Measurements from ENCODE around the gene IL10RB. TPM values are rescaled to one million over a fixed set of nuclear protein-coding genes. Genes with fewer than 3 reads are reported as not detected.

IL10RB gene
- total and polyA plus RNA-seq, 2 experiments from 2014 or later = 2.2 to 2.5 TPM

Other genes starting within 250 kb of the IL10RB start
- gene OLIG2, start 240.4 kb upstream of the IL10RB start, total RNA-seq (2014; rRNA removed; shearing (Covaris generic)) = 0.04 and 1.4 TPM in 2 replicates
- 0.09 and 0.15 TPM in 2 replicates for gene OLIG2, start 240.4 kb upstream of the IL10RB start, polyA plus RNA-seq (2016; fragmentation: Nextera tagmentation; extraction: Ambion mirVana)
- 0.14 and 0.19 TPM in 2 replicates for gene OLIG1, start 196.2 kb upstream of the IL10RB start, total RNA-seq (2014; rRNA removed; shearing (Covaris generic))
- gene OLIG1, start 196.2 kb upstream of the IL10RB start, polyA plus RNA-seq (2016; fragmentation: Nextera tagmentation; extraction: Ambion mirVana) = 0.81 and 2.0 TPM in 2 replicates
- gene IFNAR2, start 36.4 kb upstream of the IL10RB start, total RNA-seq (2014; rRNA removed; shearing (Covaris generic)) = 11.1 and 18.2 TPM in 2 replicates
- 14.5 and 16.8 TPM in 2 replicates for gene IFNAR2, start 36.4 kb upstream of the IL10RB start, polyA plus RNA-seq (2016; fragmentation: Nextera tagmentation; extraction: Ambion mirVana)
- gene IFNAR1, start 58.6 kb downstream of the IL10RB start, total RNA-seq (2014; rRNA removed; shearing (Covaris generic)) = 3.9 and 14.0 TPM in 2 replicates
- gene IFNAR1, start 58.6 kb downstream of the IL10RB start, polyA plus RNA-seq (2016; fragmentation: Nextera tagmentation; extraction: Ambion mirVana) = 14.5 and 18.7 TPM in 2 replicates
- 21.9 and 25.0 TPM in 2 replicates for gene IFNGR2, start 137.0 kb downstream of the IL10RB start, total RNA-seq (2014; rRNA removed; shearing (Covaris generic))
- 29.4 and 29.9 TPM in 2 replicates for gene IFNGR2, start 137.0 kb downstream of the IL10RB start, polyA plus RNA-seq (2016; fragmentation: Nextera tagmentation; extraction: Ambion mirVana)
- gene TMEM50B, start 213.6 kb downstream of the IL10RB start, total RNA-seq (2014; rRNA removed; shearing (Covaris generic)) = 19.1 and 25.1 TPM in 2 replicates
- 26.1 and 27.6 TPM in 2 replicates for gene TMEM50B, start 213.6 kb downstream of the IL10RB start, polyA plus RNA-seq (2016; fragmentation: Nextera tagmentation; extraction: Ambion mirVana)
- gene DNAJC28, start 225.3 kb downstream of the IL10RB start, total RNA-seq (2014; rRNA removed; shearing (Covaris generic)) = 2.5 and 5.0 TPM in 2 replicates
- gene DNAJC28, start 225.3 kb downstream of the IL10RB start, polyA plus RNA-seq (2016; fragmentation: Nextera tagmentation; extraction: Ambion mirVana) = 3.8 and 6.6 TPM in 2 replicates